ENCODE data around the gene YTHDF1. TPM values are rescaled to one million over a fixed set of nuclear protein-coding genes. Genes with fewer than 3 reads are reported as not detected.

Gene YTHDF1
- total and polyA plus RNA-seq, 2 donors from 2014 or later: 21.9 to 43.1 TPM

DNA sequence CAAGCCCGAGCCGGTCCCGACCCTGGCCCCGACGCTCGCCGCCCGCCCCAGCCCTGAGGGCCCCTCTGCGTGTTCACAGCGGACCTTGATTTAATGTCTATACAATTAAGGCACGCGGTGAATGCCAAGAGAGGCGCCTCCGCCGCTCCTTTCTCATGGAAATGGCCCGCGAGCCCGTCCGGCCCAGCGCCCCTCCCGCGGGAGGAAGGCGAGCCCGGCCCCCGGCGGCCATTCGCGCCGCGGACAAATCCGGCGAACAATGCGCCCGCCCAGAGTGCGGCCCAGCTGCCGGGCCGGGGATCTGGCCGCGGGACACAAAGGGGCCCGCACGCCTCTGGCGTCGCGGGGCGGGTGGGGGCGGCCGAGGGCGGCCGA lies 37.5 kb downstream of the YTHDF1 start:
- H3K4me3 ChIP-seq (ENCODE audit: low read length in 3 of 3): no peak overlapping the region

DNA sequence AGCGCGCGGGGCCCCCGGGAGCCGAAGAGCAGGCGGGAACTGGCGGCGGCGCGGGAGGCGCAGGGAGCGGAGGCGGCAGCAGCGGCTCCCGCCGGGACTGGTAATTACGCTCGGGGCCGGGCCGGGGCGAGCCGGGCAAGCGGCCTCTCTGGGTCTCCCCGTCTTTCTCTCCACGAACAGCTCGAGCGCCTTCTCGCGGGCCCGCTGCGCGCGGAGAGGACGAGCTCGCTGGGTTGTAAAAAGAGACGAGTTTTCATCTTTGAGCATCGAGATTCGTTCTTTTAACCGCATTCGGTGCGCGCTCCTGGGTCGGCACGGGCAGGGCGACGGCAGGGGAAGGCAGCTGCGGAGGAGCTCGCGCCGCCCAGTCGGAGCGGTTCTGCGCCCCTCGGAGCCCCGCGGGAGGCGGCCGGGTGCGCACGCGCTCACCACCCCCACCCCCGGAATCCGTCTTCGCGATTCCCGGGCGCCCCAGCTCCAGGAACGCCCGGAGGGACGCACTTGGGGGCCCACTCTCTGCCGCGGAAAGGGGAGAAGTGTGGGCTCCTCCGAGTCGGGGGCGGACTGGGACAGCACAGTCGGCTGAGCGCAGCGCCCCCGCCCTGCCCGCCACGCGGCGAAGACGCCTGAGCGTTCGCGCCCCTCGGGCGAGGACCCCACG lies 38.0 kb downstream of the YTHDF1 start:
- Histone ChIP-seq H3K9me3 (ENCODE audit: control insufficient read depth in 2 of 3, insufficient read depth in 1 of 3, low read length in 3 of 3) (no peaks in the 10 kb centered on the region), H3K4me3 (ENCODE audit: low read length in 3 of 3) (no peak overlapping the region), H3K36me3 (ENCODE audit: control insufficient read depth in 2 of 3, insufficient read depth in 3 of 3, low read length in 3 of 3) (no peaks in the 10 kb centered on the region), H3K27ac (ENCODE audit: low read depth in 2 of 2, low read length in 2 of 2) (no peak overlapping the region), H3K4me1 (ENCODE audit: control insufficient read depth in 2 of 3, insufficient read depth in 2 of 3, low read depth in 1 of 3, low read length in 3 of 3) (peaks cover 0 to 5% (median 0%) of the 10 kb centered on the region in 3 donors), H3K9ac (ENCODE audit: low read length in 3 of 3) (no peak overlapping the region), H3K27me3 (ENCODE audit: control insufficient read depth, insufficient read depth, low read length) (peaks cover 23% of the 10 kb centered on the region)
- DNase-seq (peak in 2 of 5 donors; percentile 11 to 62), FAIRE-seq (no peak)
- TF ChIP-seq, protein P1, sequence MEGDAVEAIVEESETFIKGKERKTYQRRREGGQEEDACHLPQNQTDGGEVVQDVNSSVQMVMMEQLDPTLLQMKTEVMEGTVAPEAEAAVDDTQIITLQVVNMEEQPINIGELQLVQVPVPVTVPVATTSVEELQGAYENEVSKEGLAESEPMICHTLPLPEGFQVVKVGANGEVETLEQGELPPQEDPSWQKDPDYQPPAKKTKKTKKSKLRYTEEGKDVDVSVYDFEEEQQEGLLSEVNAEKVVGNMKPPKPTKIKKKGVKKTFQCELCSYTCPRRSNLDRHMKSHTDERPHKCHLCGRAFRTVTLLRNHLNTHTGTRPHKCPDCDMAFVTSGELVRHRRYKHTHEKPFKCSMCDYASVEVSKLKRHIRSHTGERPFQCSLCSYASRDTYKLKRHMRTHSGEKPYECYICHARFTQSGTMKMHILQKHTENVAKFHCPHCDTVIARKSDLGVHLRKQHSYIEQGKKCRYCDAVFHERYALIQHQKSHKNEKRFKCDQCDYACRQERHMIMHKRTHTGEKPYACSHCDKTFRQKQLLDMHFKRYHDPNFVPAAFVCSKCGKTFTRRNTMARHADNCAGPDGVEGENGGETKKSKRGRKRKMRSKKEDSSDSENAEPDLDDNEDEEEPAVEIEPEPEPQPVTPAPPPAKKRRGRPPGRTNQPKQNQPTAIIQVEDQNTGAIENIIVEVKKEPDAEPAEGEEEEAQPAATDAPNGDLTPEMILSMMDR (IDR thresholded peaks at IDR 0.05; ENCODE audit: borderline replicate concordance, extremely low read depth, insufficient read depth): no peak
- intact Hi-C loops (cut with DNase I): loop anchor here (10.0 kb wide), 1 partner anchor 123 kb away; no protein-coding TSS in a partner anchor

More for the DNA sequence above, 37.5 kb downstream of the YTHDF1 start:
- FAIRE-seq (no peak), DNase-seq (peak in 2 of 5 donors; percentile 28 to 52)
- TF ChIP-seq, protein P1 (IDR thresholded peaks at IDR 0.05; ENCODE audit: borderline replicate concordance, extremely low read depth, insufficient read depth): no peak
- H3K36me3 ChIP-seq (ENCODE audit: control insufficient read depth in 2 of 3, insufficient read depth in 3 of 3, low read length in 3 of 3): no peaks in the 10 kb centered on the region
- H3K27me3 ChIP-seq (ENCODE audit: control insufficient read depth, insufficient read depth, low read length): peaks cover 23% of the 10 kb centered on the region
- H3K4me1 ChIP-seq (ENCODE audit: control insufficient read depth in 2 of 3, insufficient read depth in 2 of 3, low read depth in 1 of 3, low read length in 3 of 3): peaks cover 0 to 5% (median 0%) of the 10 kb centered on the region in 3 donors
- no peaks in the 10 kb centered on the region for H3K9me3 ChIP-seq (ENCODE audit: control insufficient read depth in 2 of 3, insufficient read depth in 1 of 3, low read length in 3 of 3)
- intact Hi-C loops (cut with DNase I): loop anchor here (10.0 kb wide), 1 partner anchor 124 kb away; no protein-coding TSS in a partner anchor
- no peak overlapping the region for H3K27ac ChIP-seq (ENCODE audit: low read depth in 2 of 2, low read length in 2 of 2)
- no peak overlapping the region for H3K9ac ChIP-seq (ENCODE audit: low read length in 3 of 3)

DNA sequence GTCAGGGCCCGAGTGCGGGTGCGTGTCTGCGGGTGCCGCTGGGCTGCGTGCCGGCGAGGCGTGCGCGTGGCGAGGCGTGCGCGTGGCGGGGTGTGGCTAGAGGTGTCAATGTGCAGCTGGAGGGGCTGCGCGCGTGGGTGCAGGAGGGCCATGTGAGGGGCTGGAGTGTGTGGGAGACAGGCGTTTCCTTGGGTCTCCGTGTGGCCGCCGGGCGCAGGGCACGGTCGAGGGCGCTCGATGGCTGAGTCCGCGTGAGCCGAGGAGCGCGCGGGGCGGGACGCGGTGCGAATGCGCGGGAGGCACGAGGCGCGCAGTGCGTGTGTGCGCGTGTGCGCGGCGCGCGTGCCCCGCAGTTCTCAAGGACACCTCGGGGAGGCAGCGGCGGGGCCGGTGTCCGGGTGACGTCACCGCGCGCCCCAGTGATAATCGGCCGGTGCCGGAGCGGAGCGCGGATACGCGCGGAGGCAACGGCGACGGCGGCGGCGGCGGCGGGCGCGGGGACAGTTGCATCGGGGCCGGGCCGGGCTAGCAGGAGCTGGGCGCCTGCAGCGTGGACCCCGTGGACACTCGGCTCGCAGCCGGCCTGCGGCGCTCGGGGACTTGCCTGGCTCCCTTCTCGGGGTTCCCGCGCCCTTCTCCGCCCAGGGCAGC lies 38.7 kb downstream of the YTHDF1 start:
- H3K9ac ChIP-seq (ENCODE audit: low read length in 3 of 3): no peak overlapping the region
- H3K4me3 ChIP-seq (ENCODE audit: low read length in 3 of 3): no peak overlapping the region
- FAIRE-seq (no peak), DNase-seq (peak in 2 of 5 donors; percentile 9 to 57)
- H3K27me3 ChIP-seq (ENCODE audit: control insufficient read depth, insufficient read depth, low read length): peaks cover 23% of the 10 kb centered on the region
- H3K9me3 ChIP-seq (ENCODE audit: control insufficient read depth in 2 of 3, insufficient read depth in 1 of 3, low read length in 3 of 3): no peaks in the 10 kb centered on the region
- intact Hi-C loops (cut with DNase I): loop anchor here (10.0 kb wide), 1 partner anchor 122 kb away; no protein-coding TSS in a partner anchor
- H3K36me3 ChIP-seq (ENCODE audit: control insufficient read depth in 2 of 3, insufficient read depth in 3 of 3, low read length in 3 of 3): no peaks in the 10 kb centered on the region
- H3K27ac ChIP-seq (ENCODE audit: low read depth in 2 of 2, low read length in 2 of 2): no peak overlapping the region
- H3K4me1 ChIP-seq (ENCODE audit: control insufficient read depth in 2 of 3, insufficient read depth in 2 of 3, low read depth in 1 of 3, low read length in 3 of 3): peaks cover 0 to 5% (median 0%) of the 10 kb centered on the region in 3 donors
- TF ChIP-seq, protein P1 (IDR thresholded peaks at IDR 0.05; ENCODE audit: borderline replicate concordance, extremely low read depth, insufficient read depth): no peak
